GM21737 (cell line): Measurements from ENCODE around the gene CDRT15L2.
"Not testable (repeated sequence)": the region's sequence is repeated elsewhere in the genome, so short reads cannot be mapped to it uniquely, and the experiment has no call there.

Experiments used
- ATAC-seq: cut with Tn5 transposase; IDR thresholded peaks from one replicate; pipeline ENCODE4 v1.9.1; 2021; ENCODE audit warnings: mild to moderate bottlenecking, moderate library complexity; ENCODE audit not compliant: unreplicated experiment

The CDRT15L2 gene

GRCh38 chr17:20579424-20579823 is at the start of gene CDRT15L2:
TSS of gene CDRT15L2 (plus strand) at chr17:20579724. CDS start at chr17:20579744, 20 bp downstream.
- ATAC-seq: not testable (repeated sequence)

- ATAC-seq: not testable (repeated sequence)
Observed at GRCh38 chr17:20530104-20530503, 49.4 kb upstream of the CDRT15L2 start.

- ATAC-seq: not testable (repeated sequence)
Observed at GRCh38 chr17:20532544-20533090, 46.9 kb upstream of the CDRT15L2 start.

- ATAC-seq: not testable (repeated sequence)
Observed at GRCh38 chr17:20533206-20533605, 46.3 kb upstream of the CDRT15L2 start.

GRCh38 chr17:20534711-20535550 is 44.6 kb upstream of the CDRT15L2 start:
- not testable (repeated sequence) for ATAC-seq

GRCh38 chr17:20540414-20540813 is 39.1 kb upstream of the CDRT15L2 start:
- ATAC-seq: peak; percentile 67

GRCh38 chr17:20540865-20541264 is 38.7 kb upstream of the CDRT15L2 start:
- ATAC-seq: peak; percentile 17

- ATAC-seq: not testable (repeated sequence)
Observed at GRCh38 chr17:20541853-20542546, 37.5 kb upstream of the CDRT15L2 start.

- ATAC-seq: not testable (repeated sequence)
Observed at GRCh38 chr17:20547923-20548322, 31.6 kb upstream of the CDRT15L2 start.

- ATAC-seq: not testable (repeated sequence)
Observed at GRCh38 chr17:20552920-20553319, 26.6 kb upstream of the CDRT15L2 start.

- not testable (repeated sequence) for ATAC-seq
Observed at GRCh38 chr17:20554728-20555127, 24.8 kb upstream of the CDRT15L2 start.

GRCh38 chr17:20555135-20556010 is 24.2 kb upstream of the CDRT15L2 start:
- not testable (repeated sequence) for ATAC-seq

- not testable (repeated sequence) for ATAC-seq
Observed at GRCh38 chr17:20558096-20558495, 21.4 kb upstream of the CDRT15L2 start.

- not testable (repeated sequence) for ATAC-seq
Observed at GRCh38 chr17:20559018-20559417, 20.5 kb upstream of the CDRT15L2 start.

GRCh38 chr17:20562587-20562986 is 16.9 kb upstream of the CDRT15L2 start:
- no peak for ATAC-seq

GRCh38 chr17:20565245-20565644 is 14.3 kb upstream of the CDRT15L2 start:
- not testable (repeated sequence) for ATAC-seq

GRCh38 chr17:20565711-20566110 is 13.8 kb upstream of the CDRT15L2 start:
- no peak for ATAC-seq

GRCh38 chr17:20566736-20567135 is 12.8 kb upstream of the CDRT15L2 start:
- not testable (repeated sequence) for ATAC-seq

GRCh38 chr17:20567421-20567820 is 12.1 kb upstream of the CDRT15L2 start:
- not testable (repeated sequence) for ATAC-seq

- not testable (repeated sequence) for ATAC-seq
Observed at GRCh38 chr17:20568604-20569003, 10.9 kb upstream of the CDRT15L2 start.
